ENCODE results near the gene PIK3R1. TPM values are rescaled to one million over a fixed set of nuclear protein-coding genes. Genes with fewer than 3 reads are reported as not detected.
"Not testable (repeated sequence)": the region's sequence is repeated elsewhere in the genome, so short reads cannot be mapped to it uniquely, and the experiment has no call there.

The PIK3R1 gene
- total RNA-seq, 1 donor from 2014 or later = 60.0 TPM

- not testable (repeated sequence) for H3K4me1 Mint-ChIP-seq (ENCODE audit: low read depth); H3K27ac Mint-ChIP-seq; H3K4me3 Mint-ChIP-seq (ENCODE audit: low read depth); DNase-seq (ENCODE audit: low spot score)
- peaks cover 13% of the 10 kb centered on the region for H3K27me3 Mint-ChIP-seq (ENCODE audit: low read depth)
- H3K9me3 Mint-ChIP-seq = peaks cover 33% of the 10 kb centered on the region
- intact Hi-C loops (cut with micrococcal nuclease) = loop anchor here (10.0 kb wide), 2 partner anchors 954 to 1206 kb away; partner anchors contain the start of gene CCNB1
- H3K36me3 Mint-ChIP-seq (ENCODE audit: low read depth) = peaks cover 13% of the 10 kb centered on the region
These were observed 4.9 kb upstream of the PIK3R1 start for GRCh38 chr5:68210654-68211053.

GRCh38 chr5:68214482-68215207, 911 bp upstream of the PIK3R1 start:
- H3K9me3 Mint-ChIP-seq = peaks cover 27% of the 10 kb centered on the region
- DNase-seq (ENCODE audit: low spot score) = no peak
- H3K4me1 Mint-ChIP-seq (ENCODE audit: low read depth) = peaks cover 32% of the 10 kb centered on the region
- H3K27me3 Mint-ChIP-seq (ENCODE audit: low read depth) = peaks cover 6% of the 10 kb centered on the region
- peak overlapping the region; percentile 91 for H3K4me3 Mint-ChIP-seq (ENCODE audit: low read depth)
- peak overlapping the region; percentile 94 for H3K27ac Mint-ChIP-seq
- peaks cover 33% of the 10 kb centered on the region for H3K36me3 Mint-ChIP-seq (ENCODE audit: low read depth)
- intact Hi-C loops (cut with micrococcal nuclease) = loop anchor here (1.0 to 10.0 kb wide), 8 partner anchors 36 to 1210 kb away; partner anchors contain the start of genes CCNB1 and CENPH

DNA sequence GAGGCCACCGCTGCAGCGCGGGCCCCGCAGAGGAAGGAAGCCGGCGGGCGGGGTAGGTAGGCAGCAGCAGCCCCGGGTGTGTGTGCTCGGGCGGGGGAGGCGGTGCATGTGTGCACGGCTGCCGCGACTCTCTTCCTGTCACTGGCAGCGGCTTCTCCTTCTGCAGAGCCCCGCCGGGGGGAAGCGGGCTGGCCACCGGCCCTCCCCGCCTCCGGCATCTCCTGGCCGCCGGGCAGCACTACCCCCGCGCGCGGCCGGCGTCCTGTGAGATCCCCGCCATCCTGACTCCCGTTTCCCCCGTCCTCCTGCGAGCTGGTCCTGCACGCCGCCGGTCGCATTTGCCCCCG, 315 bp downstream of the PIK3R1 start:
- DNase-seq (ENCODE audit: low spot score) = no peak
- peak overlapping the region; percentile 88 for H3K27ac Mint-ChIP-seq
- peaks cover 18% of the 10 kb centered on the region for H3K9me3 Mint-ChIP-seq
- peak overlapping the region; percentile 91 for H3K4me3 Mint-ChIP-seq (ENCODE audit: low read depth)
- H3K36me3 Mint-ChIP-seq (ENCODE audit: low read depth) = peaks cover 42% of the 10 kb centered on the region
- H3K4me1 Mint-ChIP-seq (ENCODE audit: low read depth) = peaks cover 36% of the 10 kb centered on the region
- peaks cover 6% of the 10 kb centered on the region for H3K27me3 Mint-ChIP-seq (ENCODE audit: low read depth)
- intact Hi-C loops (cut with micrococcal nuclease) = loop anchor here (1.0 to 10.0 kb wide), 8 partner anchors 35 to 1211 kb away; partner anchors contain the start of genes CCNB1 and CENPH

DNA sequence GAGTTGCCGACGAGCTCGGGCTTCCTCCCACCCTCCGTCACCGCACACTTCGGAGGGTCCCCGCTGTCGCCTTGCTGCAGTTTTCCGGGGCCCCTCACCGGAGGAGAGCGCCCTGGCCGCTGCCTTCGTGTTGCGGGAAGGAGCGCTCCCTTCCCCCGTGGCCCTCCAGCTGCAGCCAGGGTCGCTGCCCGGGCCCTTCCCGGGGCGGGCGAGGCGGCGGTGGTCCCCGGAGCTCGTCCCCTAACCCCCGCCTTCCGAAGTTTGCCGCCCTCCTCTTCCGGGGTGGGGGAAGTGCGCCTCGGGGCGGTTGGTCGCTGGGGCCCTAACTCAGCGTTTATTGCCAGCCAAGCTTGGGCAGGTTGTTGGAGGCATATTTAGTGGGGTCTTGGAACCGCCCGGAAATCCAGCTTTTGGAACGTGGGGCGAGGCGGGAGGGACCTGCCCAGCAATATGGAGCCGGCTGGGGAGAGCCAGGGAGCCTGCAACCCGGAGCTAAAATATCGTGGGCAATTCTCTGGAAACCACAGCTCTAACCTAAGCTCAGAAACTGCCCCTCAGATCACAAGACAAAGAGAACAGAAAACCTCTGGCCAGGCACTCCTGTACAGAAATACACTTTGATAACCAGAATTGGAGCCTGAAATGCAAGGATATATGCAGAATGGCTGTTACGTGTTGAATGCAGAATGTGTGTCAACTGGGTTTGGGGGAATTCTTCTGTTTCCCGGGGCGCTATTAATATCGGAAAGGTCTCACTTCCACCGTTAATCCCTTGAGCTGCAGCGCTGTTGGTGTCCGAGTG, 890 bp downstream of the PIK3R1 start:
- intact Hi-C loops (cut with micrococcal nuclease) = loop anchor here (1.0 to 10.0 kb wide), 5 partner anchors 24 to 1212 kb away; partner anchors contain the start of genes CCNB1 and CENPH
- Mint-ChIP-seq H3K27me3 (ENCODE audit: low read depth) (peaks cover 6% of the 10 kb centered on the region), H3K9me3 (peaks cover 12% of the 10 kb centered on the region), H3K36me3 (ENCODE audit: low read depth) (peaks cover 40% of the 10 kb centered on the region), H3K27ac (peak overlapping the region; percentile 88), H3K4me1 (ENCODE audit: low read depth) (peaks cover 36% of the 10 kb centered on the region), H3K4me3 (ENCODE audit: low read depth) (peak overlapping the region; percentile 91)
- peak; percentile 54 for DNase-seq (ENCODE audit: low spot score)

DNA sequence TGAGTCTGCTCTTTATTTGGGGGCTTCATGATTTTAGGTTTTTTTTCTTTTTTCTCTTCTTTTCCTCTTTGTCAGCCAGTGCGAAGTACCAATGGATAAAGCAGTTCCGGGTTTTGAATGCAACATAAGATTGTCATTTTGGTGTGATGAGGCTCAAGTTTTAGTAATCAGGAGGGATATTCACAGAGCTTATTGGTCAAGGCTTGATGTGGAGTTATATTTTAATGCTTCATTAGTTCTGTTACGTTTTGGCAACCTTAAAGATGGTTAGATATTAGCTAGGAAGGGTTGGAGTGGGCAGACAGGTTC, 1.4 kb downstream of the PIK3R1 start:
- peaks cover 37% of the 10 kb centered on the region for H3K4me1 Mint-ChIP-seq (ENCODE audit: low read depth)
- H3K36me3 Mint-ChIP-seq (ENCODE audit: low read depth) = peaks cover 39% of the 10 kb centered on the region
- no peak for DNase-seq (ENCODE audit: low spot score)

DNA sequence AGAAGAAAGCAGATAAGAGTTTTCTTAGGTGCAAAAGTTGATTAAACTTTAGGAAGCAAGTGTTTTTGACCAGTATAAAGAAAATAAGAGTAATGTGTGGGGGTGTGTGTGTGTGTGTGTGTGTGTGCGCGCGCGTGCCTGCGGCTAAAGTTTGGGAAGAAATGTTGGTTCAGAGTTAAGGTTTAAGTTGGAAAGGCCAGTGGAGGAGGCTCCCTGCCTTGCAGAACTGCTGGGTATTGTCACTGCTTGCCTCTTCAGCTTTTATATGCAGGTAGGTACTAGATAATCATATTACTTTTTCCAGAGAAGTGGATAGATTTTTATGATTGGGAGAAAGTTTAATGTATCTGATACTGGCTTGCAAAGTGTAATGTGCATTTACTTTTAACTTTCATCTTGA, 2.0 kb downstream of the PIK3R1 start:
- H3K27ac Mint-ChIP-seq = no peak overlapping the region
- H3K36me3 Mint-ChIP-seq (ENCODE audit: low read depth) = peaks cover 40% of the 10 kb centered on the region
- no peak for DNase-seq (ENCODE audit: low spot score)
- H3K4me1 Mint-ChIP-seq (ENCODE audit: low read depth) = peaks cover 42% of the 10 kb centered on the region
- peaks cover 6% of the 10 kb centered on the region for H3K27me3 Mint-ChIP-seq (ENCODE audit: low read depth)
- intact Hi-C loops (cut with micrococcal nuclease) = loop anchor here (1.0 to 10.0 kb wide), 5 partner anchors 23 to 1213 kb away; partner anchors contain the start of genes CCNB1 and CENPH
- peaks cover 3% of the 10 kb centered on the region for H3K9me3 Mint-ChIP-seq
- peak overlapping the region; percentile 91 for H3K4me3 Mint-ChIP-seq (ENCODE audit: low read depth)

More for the DNA sequence above, 1.4 kb downstream of the PIK3R1 start:
- peaks cover 7% of the 10 kb centered on the region for H3K9me3 Mint-ChIP-seq
- peak overlapping the region; percentile 91 for H3K4me3 Mint-ChIP-seq (ENCODE audit: low read depth)
- H3K27ac Mint-ChIP-seq = peak overlapping the region; percentile 88
- intact Hi-C loops (cut with micrococcal nuclease) = loop anchor here (1.0 to 10.0 kb wide), 5 partner anchors 23 to 1212 kb away; partner anchors contain the start of genes CCNB1 and CENPH
- H3K27me3 Mint-ChIP-seq (ENCODE audit: low read depth) = peaks cover 6% of the 10 kb centered on the region

GRCh38 chr5:68219161-68219816, 3.7 kb downstream of the PIK3R1 start:
- H3K4me3 Mint-ChIP-seq (ENCODE audit: low read depth) = no peak overlapping the region
- H3K27ac Mint-ChIP-seq = no peak overlapping the region
- H3K27me3 Mint-ChIP-seq (ENCODE audit: low read depth) = no peaks in the 10 kb centered on the region
- intact Hi-C loops (cut with micrococcal nuclease) = loop anchor here (5.0 to 10.0 kb wide), 4 partner anchors 53 to 1214 kb away; partner anchors contain the start of genes CCNB1 and CENPH
- peaks cover 46% of the 10 kb centered on the region for H3K4me1 Mint-ChIP-seq (ENCODE audit: low read depth)
- no peak for DNase-seq (ENCODE audit: low spot score)
- H3K36me3 Mint-ChIP-seq (ENCODE audit: low read depth) = peaks cover 44% of the 10 kb centered on the region
- peaks cover 3% of the 10 kb centered on the region for H3K9me3 Mint-ChIP-seq

GRCh38 chr5:68220260-68220659, 4.7 kb downstream of the PIK3R1 start:
- peaks cover 51% of the 10 kb centered on the region for H3K4me1 Mint-ChIP-seq (ENCODE audit: low read depth)
- no peaks in the 10 kb centered on the region for H3K27me3 Mint-ChIP-seq (ENCODE audit: low read depth)
- H3K36me3 Mint-ChIP-seq (ENCODE audit: low read depth) = peaks cover 51% of the 10 kb centered on the region

GRCh38 chr5:68220914-68221313, 5.4 kb downstream of the PIK3R1 start:
- DNase-seq (ENCODE audit: low spot score) = no peak
- intact Hi-C loops (cut with micrococcal nuclease) = no loop called here
- H3K36me3 Mint-ChIP-seq (ENCODE audit: low read depth) = peaks cover 57% of the 10 kb centered on the region
- no peak overlapping the region for H3K4me3 Mint-ChIP-seq (ENCODE audit: low read depth)
- peaks cover 57% of the 10 kb centered on the region for H3K4me1 Mint-ChIP-seq (ENCODE audit: low read depth)
- H3K27ac Mint-ChIP-seq = no peak overlapping the region
- H3K27me3 Mint-ChIP-seq (ENCODE audit: low read depth) = no peaks in the 10 kb centered on the region
- peaks cover 3% of the 10 kb centered on the region for H3K9me3 Mint-ChIP-seq

More at GRCh38 chr5:68220260-68220659, 4.7 kb downstream of the PIK3R1 start:
- Mint-ChIP-seq H3K27ac (no peak overlapping the region), H3K9me3 (peaks cover 3% of the 10 kb centered on the region), H3K4me3 (ENCODE audit: low read depth) (no peak overlapping the region)
- intact Hi-C loops (cut with micrococcal nuclease) = no loop called here
- no peak for DNase-seq (ENCODE audit: low spot score)

- intact Hi-C loops (cut with micrococcal nuclease) = no loop called here
- H3K4me1 Mint-ChIP-seq (ENCODE audit: low read depth) = peaks cover 61% of the 10 kb centered on the region
- DNase-seq (ENCODE audit: low spot score) = no peak
- H3K27ac Mint-ChIP-seq = no peak overlapping the region
- H3K36me3 Mint-ChIP-seq (ENCODE audit: low read depth) = peaks cover 63% of the 10 kb centered on the region
- no peak overlapping the region for H3K4me3 Mint-ChIP-seq (ENCODE audit: low read depth)
- H3K27me3 Mint-ChIP-seq (ENCODE audit: low read depth) = no peaks in the 10 kb centered on the region
- peaks cover 3% of the 10 kb centered on the region for H3K9me3 Mint-ChIP-seq
These were observed 5.9 kb downstream of the PIK3R1 start for GRCh38 chr5:68221488-68221887.

- Mint-ChIP-seq H3K9me3 (peaks cover 3% of the 10 kb centered on the region), H3K36me3 (ENCODE audit: low read depth) (peaks cover 65% of the 10 kb centered on the region), H3K27me3 (ENCODE audit: low read depth) (no peaks in the 10 kb centered on the region), H3K27ac (no peak overlapping the region), H3K4me3 (ENCODE audit: low read depth) (no peak overlapping the region), H3K4me1 (ENCODE audit: low read depth) (peaks cover 62% of the 10 kb centered on the region)
- intact Hi-C loops (cut with micrococcal nuclease) = no loop called here
- no peak for DNase-seq (ENCODE audit: low spot score)
These were observed 6.8 kb downstream of the PIK3R1 start for GRCh38 chr5:68222310-68222709.

GRCh38 chr5:68222824-68223354, 7.3 kb downstream of the PIK3R1 start:
- no peak for DNase-seq (ENCODE audit: low spot score)
- no peak overlapping the region for H3K27ac Mint-ChIP-seq
- H3K9me3 Mint-ChIP-seq = peaks cover 3% of the 10 kb centered on the region
- H3K27me3 Mint-ChIP-seq (ENCODE audit: low read depth) = no peaks in the 10 kb centered on the region
- intact Hi-C loops (cut with micrococcal nuclease) = no loop called here
- H3K36me3 Mint-ChIP-seq (ENCODE audit: low read depth) = peaks cover 70% of the 10 kb centered on the region
- no peak overlapping the region for H3K4me3 Mint-ChIP-seq (ENCODE audit: low read depth)
- peaks cover 59% of the 10 kb centered on the region for H3K4me1 Mint-ChIP-seq (ENCODE audit: low read depth)

Measured in activated T-helper 2 cell treated with anti-CD3 and anti-CD28 coated beads, Interferon-gamma antibody, Interleukin-2, Interleukin-4, amounts not matched to agents 10 μg/mL and 5 μg/mL and 100 μg/mL, durations not matched to agents 14 hours and 24 hours and 36 hours (primary cell).